CD4-positive, alpha-beta T cell treated with Interleukin-21 for 1 hour (primary cell): ENCODE results near the gene MED12L.

Experiments used
- DNase-seq: peaks from one replicate; pipeline ENCODE4 v3.0.0-alpha.2; 2020

The MED12L gene

GRCh38 chr3:151477591-151478334, 392.3 kb downstream of the MED12L start:
- no peak for DNase-seq

- no peak for DNase-seq
Observed at GRCh38 chr3:151478335-151478697, 392.9 kb downstream of the MED12L start.

GRCh38 chr3:151479452-151479851, 394.0 kb downstream of the MED12L start:
- DNase-seq, result no peak

GRCh38 chr3:151480492-151480891, 395.0 kb downstream of the MED12L start:
- DNase-seq, result no peak

- no peak for DNase-seq
Observed at GRCh38 chr3:151483488-151483887, 398.0 kb downstream of the MED12L start.

- DNase-seq, result no peak
Observed at GRCh38 chr3:151483961-151484520, 398.6 kb downstream of the MED12L start.
